ENCODE data around the gene SMYD3.

Gene SMYD3

DNA sequence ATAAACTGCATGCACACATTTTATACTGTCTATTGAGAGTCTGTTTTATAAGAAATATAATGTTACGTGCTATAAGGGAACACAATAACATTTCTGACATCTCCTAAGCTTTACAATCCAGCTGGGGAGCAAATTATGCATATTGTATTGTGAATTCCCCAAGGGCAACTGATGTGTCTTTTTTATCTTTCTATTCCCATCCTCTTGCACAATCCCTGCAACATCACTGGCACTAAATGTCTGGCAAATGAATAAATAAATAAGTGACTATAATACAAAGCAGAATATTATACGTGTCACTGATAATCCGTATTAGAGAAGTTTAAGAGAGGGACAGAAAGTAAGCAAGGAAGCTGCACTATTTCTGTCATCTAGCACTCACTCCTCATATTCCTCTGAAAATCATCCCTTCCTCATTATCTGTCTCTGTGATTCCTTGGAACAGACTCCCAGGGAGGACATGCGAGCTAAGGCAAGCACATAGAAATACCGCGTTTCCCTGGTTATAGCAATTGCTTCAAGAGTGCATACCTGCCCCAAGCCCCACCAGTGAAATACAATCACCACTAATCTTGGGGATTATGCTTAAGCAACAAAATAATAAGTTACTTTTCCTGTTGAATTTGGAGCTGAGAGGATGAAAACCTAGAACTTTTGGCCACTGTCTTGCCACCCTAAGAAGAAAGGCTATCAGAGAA, 205.4 kb downstream of the SMYD3 start:
- CTCF ChIA-PET = no interaction called here
- TF ChIP-seq HDGF (IDR thresholded peaks at IDR 0.05; ENCODE audit: borderline replicate concordance) (no peak), SP1 (IDR thresholded peaks at IDR 0.05) (no peak), FOXA1 (IDR thresholded peaks at IDR 0.05) (no peak), ARNT (IDR thresholded peaks at IDR 0.05) (no peak), CTBP1 (IDR thresholded peaks at IDR 0.05; ENCODE audit: borderline replicate concordance) (no peak), L3MBTL2 (conservative IDR thresholded peaks at IDR 0.05) (no peak), LEF1 (IDR thresholded peaks at IDR 0.05; ENCODE audit: borderline replicate concordance) (no peak), FOXK2 (IDR thresholded peaks at IDR 0.05) (no peak), ELF4 (IDR thresholded peaks at IDR 0.05) (no peak), NFRKB (IDR thresholded peaks at IDR 0.05) (no peak), ZNF384 (IDR thresholded peaks at IDR 0.05) (no peak), BHLHE40 (IDR thresholded peaks at IDR 0.05; ENCODE audit: borderline replicate concordance) (no peak), SUZ12 (IDR thresholded peaks at IDR 0.05) (no peak), FOXM1 (IDR thresholded peaks at IDR 0.05; ENCODE audit: borderline replicate concordance) (no peak), TARDBP (IDR thresholded peaks at IDR 0.05) (no peak)
- TF ChIP-seq, protein P1, sequence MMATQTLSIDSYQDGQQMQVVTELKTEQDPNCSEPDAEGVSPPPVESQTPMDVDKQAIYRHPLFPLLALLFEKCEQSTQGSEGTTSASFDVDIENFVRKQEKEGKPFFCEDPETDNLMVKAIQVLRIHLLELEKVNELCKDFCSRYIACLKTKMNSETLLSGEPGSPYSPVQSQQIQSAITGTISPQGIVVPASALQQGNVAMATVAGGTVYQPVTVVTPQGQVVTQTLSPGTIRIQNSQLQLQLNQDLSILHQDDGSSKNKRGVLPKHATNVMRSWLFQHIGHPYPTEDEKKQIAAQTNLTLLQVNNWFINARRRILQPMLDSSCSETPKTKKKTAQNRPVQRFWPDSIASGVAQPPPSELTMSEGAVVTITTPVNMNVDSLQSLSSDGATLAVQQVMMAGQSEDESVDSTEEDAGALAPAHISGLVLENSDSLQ (IDR thresholded peaks at IDR 0.05) = no peak
- POLR2A ChIA-PET = no interaction called here
- no peak for DNase-seq (ENCODE audit: extremely low spot score)

DNA sequence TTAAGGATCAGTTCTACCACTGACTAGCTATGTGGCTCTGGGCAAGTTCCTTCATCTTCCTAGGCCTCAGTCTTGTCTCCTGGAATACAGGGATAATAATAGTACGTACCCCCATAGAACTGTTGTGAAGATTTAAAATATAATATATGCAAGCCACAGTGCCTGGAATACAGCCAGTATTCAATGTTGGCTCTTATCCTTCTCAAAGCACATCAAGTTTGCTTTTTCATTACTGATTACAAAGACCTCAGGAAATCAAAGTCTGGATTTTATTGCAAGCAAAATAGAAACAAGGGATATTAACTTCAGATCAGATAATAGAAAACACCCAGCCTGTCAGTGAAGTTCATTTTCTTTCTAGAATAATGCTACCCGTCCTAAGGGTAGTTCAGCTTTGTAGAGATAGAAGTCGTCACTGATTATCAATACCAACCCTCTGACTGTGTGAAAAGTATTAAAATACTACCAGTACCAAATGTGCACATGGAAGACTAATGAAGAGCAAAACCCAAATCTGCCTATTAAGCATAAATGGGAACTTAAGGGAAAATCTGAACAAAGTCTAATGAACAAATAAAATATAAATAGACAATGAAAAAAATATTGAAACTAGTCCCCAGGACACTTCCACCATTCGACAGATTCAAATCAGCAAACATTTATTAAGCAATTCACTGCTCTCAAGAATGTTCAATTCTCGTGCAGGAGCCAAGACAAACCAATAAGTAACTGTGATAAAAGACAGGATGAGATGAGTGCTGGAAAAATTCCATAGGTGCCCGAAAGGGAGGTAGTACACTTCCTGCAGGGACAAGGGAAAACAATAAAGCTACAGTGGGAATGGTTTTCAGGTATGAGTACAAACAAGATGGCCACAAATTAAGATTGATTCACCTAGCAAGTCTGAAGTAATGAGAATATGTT, 206.2 kb downstream of the SMYD3 start:
- TF ChIP-seq LEF1 (IDR thresholded peaks at IDR 0.05; ENCODE audit: borderline replicate concordance) (no peak), FOXM1 (IDR thresholded peaks at IDR 0.05; ENCODE audit: borderline replicate concordance) (no peak), TARDBP (IDR thresholded peaks at IDR 0.05) (no peak), FOXA1 (IDR thresholded peaks at IDR 0.05) (no peak), ZNF384 (IDR thresholded peaks at IDR 0.05) (no peak), SUZ12 (IDR thresholded peaks at IDR 0.05) (no peak), BHLHE40 (IDR thresholded peaks at IDR 0.05; ENCODE audit: borderline replicate concordance) (no peak), L3MBTL2 (conservative IDR thresholded peaks at IDR 0.05) (no peak), NFRKB (IDR thresholded peaks at IDR 0.05) (no peak)
- TF ChIP-seq, protein P1 (IDR thresholded peaks at IDR 0.05) = no peak
- ChIA-PET POLR2A (no interaction called here), CTCF (no interaction called here)
- no peak for DNase-seq (ENCODE audit: extremely low spot score)

DNA sequence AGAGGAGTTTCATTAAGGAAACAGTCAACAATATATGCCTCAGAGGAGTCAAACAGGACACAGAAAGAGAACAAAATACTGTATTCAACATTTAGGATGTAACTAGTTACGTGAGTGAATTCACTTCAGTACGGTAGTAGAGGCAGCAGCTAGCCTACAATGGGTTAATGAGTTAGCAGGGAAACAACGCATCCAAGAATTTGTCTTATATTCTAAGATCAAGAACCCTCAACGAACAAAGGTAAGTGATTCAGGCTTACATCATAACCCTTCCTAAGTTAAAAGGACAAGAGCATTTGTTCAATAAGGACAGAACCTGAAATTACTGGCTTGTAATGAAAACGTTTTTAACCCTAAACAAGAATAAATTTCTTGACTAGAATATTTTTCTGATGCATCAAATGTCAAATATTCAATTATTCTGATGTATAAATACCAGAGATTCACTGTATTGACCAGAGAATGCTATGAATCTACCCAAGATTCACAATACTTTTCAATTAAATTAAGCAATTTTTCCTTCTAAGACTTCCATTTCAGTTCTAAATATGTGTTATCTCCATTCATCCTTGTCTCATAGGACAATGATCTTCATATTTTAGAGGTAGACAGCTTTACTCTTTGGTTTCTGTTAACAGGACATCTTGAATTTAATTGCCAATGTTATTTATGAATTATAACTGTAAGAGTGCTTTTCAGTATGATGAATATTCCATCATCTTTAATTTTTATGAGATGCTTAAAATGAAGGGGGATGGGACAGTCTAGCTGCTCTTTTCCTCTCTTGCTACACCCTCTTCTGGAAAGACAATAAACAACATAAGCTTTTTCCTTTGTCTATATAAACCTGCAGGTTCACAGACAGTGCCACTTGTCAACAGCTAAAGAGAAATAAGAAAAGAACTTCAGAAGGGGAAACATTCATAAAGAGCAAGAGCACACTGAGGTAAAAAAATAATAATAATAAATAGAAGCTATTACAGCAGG, 209.5 kb downstream of the SMYD3 start:
- DNase-seq (ENCODE audit: extremely low spot score) = no peak
- POLR2A ChIA-PET = no interaction called here
- TF ChIP-seq FOXM1 (IDR thresholded peaks at IDR 0.05; ENCODE audit: borderline replicate concordance) = no peak
- TF ChIP-seq ARNT (IDR thresholded peaks at IDR 0.05) = no peak
- CTCF ChIA-PET = no interaction called here

DNA sequence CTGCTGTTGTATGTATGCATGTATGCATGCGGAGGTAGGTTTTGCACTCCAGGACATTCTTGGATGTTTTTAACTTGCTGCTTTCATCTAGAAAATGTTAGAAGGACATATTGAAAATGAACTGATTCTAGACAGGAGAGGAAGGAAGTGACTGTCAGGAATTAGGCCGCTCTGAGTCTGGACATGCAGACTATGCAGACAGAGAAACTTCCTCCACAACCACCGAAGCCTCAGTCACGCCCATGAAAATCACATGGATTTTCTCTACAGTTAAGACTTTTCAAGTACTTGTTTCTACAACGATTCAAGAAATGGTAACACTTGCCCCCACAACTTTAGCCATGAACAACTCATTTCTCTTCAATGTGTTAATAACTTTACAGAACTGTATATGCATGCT, 211.1 kb downstream of the SMYD3 start:
- TF ChIP-seq BHLHE40 (IDR thresholded peaks at IDR 0.05; ENCODE audit: borderline replicate concordance) = no peak
- TF ChIP-seq ARNT (IDR thresholded peaks at IDR 0.05) = no peak
- no peak for TF ChIP-seq FOXA1 (IDR thresholded peaks at IDR 0.05)
- no peak for TF ChIP-seq HDGF (IDR thresholded peaks at IDR 0.05; ENCODE audit: borderline replicate concordance)
- no peak for TF ChIP-seq ELF4 (IDR thresholded peaks at IDR 0.05)
- no peak for TF ChIP-seq FOXK2 (IDR thresholded peaks at IDR 0.05)
- TF ChIP-seq NFRKB (IDR thresholded peaks at IDR 0.05) = no peak
- TF ChIP-seq L3MBTL2 (conservative IDR thresholded peaks at IDR 0.05) = no peak
- TF ChIP-seq, protein P1 (IDR thresholded peaks at IDR 0.05) = no peak
- no peak for TF ChIP-seq ZNF384 (IDR thresholded peaks at IDR 0.05)
- no peak for TF ChIP-seq FOXM1 (IDR thresholded peaks at IDR 0.05; ENCODE audit: borderline replicate concordance)
- no peak for TF ChIP-seq CTBP1 (IDR thresholded peaks at IDR 0.05; ENCODE audit: borderline replicate concordance)
- TF ChIP-seq TARDBP (IDR thresholded peaks at IDR 0.05) = no peak
- TF ChIP-seq SP1 (IDR thresholded peaks at IDR 0.05) = no peak
- TF ChIP-seq SUZ12 (IDR thresholded peaks at IDR 0.05) = no peak
- TF ChIP-seq LEF1 (IDR thresholded peaks at IDR 0.05; ENCODE audit: borderline replicate concordance) = no peak
- POLR2A ChIA-PET = no interaction called here
- CTCF ChIA-PET = no interaction called here
- no peak for DNase-seq (ENCODE audit: extremely low spot score)

DNA sequence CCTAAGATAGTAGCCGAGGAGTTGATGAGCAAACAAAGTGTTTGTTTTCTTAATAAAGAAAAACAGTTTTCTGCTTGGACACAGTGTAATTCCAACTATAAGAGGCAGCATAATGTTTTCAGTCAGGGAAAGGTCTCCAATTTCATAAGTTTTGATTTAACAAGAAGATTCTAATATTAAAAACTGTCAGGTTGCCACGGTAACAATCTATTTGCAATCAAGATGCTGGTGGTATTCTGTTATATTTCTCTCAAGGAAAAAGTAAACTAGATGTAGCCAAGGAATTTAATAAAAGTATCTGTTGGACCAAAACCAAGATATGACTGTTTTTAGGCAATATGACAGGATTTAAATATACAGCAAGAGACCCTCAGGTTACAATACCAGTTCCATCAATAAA, 211.7 kb downstream of the SMYD3 start:
- TF ChIP-seq CTBP1 (IDR thresholded peaks at IDR 0.05; ENCODE audit: borderline replicate concordance) (no peak), FOXK2 (IDR thresholded peaks at IDR 0.05) (no peak), NFRKB (IDR thresholded peaks at IDR 0.05) (no peak), TARDBP (IDR thresholded peaks at IDR 0.05) (no peak), ARNT (IDR thresholded peaks at IDR 0.05) (no peak), SUZ12 (IDR thresholded peaks at IDR 0.05) (no peak), HDGF (IDR thresholded peaks at IDR 0.05; ENCODE audit: borderline replicate concordance) (no peak), LEF1 (IDR thresholded peaks at IDR 0.05; ENCODE audit: borderline replicate concordance) (no peak), FOXA1 (IDR thresholded peaks at IDR 0.05) (no peak), BHLHE40 (IDR thresholded peaks at IDR 0.05; ENCODE audit: borderline replicate concordance) (no peak), L3MBTL2 (conservative IDR thresholded peaks at IDR 0.05) (no peak), FOXM1 (IDR thresholded peaks at IDR 0.05; ENCODE audit: borderline replicate concordance) (no peak), SP1 (IDR thresholded peaks at IDR 0.05) (no peak), ELF4 (IDR thresholded peaks at IDR 0.05) (no peak), ZNF384 (IDR thresholded peaks at IDR 0.05) (no peak)
- TF ChIP-seq, protein P1 (IDR thresholded peaks at IDR 0.05) = no peak
- no peak for DNase-seq (ENCODE audit: extremely low spot score)
- ChIA-PET CTCF (no interaction called here), POLR2A (no interaction called here)

Data from HEK293T (cell line).